AG20443 (cell line): Measurements from ENCODE around the gene GMPS.
"Not testable (repeated sequence)": the region's sequence is repeated elsewhere in the genome, so short reads cannot be mapped to it uniquely, and the experiment has no call there.

Experiments
- DNase-seq: peaks from one replicate; pipeline ENCODE4 v3.0.0; 2012; ENCODE audit warnings: low spot score, mixed read lengths

The GMPS gene

DNA sequence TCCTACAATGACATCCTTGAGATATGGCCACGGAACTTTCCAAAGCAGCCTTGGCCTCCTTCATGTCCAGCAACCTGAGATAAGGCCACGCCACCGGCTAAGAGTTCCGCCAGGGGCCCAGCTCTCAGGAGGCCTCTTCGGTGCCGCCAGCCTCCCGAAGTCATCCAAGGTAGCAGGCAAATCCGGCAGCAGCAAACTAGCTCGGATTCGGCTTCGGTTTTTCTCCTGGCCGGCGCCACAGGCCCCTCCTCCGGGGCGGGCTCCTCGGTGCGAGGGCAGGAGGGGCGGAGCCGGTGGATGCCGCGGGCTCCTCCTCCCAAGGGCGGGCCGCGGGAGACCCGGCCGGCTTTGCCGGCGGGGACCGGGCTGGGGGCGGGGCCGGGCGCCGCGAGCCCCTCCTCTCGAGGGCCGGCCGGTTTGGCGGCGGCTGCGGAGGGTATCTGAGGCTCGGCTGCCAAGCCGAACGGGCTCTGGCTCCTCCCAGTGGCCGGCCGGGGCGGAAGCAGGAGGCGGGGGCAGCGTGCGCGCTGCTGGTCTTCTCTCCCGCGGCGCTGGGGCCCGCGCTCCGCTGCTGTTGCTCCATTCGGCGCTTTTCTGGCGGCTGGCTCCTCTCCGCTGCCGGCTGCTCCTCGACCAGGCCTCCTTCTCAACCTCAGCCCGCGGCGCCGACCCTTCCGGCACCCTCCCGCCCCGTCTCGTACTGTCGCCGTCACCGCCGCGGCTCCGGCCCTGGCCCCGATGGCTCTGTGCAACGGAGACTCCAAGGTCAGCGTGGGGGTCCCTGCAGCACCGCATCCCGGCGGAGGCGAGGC is at the start of gene GMPS:
Gene GMPS (plus strand): TSS at position 518 of the 812 bp plus-strand sequence. CDS start 221 bp downstream, at position 739.
- peak; percentile 98 for DNase-seq

DNA sequence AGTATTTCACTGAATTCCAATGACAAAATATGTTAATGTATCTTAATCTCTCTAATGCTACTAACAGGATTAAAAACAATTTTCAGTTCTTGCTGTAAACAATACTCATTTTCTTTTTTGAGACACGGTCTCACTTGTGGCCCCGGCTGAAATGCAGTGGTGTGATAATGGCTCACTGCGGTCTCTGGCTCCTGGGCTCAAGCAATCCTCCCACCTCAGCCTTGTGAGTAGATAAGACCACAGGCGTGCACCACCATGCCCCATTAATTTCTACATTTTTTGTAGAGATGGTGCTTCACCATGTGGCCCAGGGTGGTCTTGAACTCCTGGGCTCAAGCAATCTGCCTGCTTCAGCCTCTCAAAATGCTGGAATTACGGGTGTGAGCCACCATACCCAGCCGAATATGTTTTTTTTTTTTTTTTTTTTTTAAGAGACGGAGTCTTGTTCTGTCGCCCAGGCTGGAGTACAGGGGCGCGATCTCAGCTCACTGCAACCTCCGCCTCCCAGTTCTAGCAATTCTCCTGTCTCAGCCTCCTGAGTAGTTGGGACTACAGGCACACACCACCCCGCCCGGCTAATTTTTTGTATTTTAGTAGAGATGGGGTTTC is 41.9 kb upstream of the GMPS start:
- not testable (repeated sequence) for DNase-seq

DNA sequence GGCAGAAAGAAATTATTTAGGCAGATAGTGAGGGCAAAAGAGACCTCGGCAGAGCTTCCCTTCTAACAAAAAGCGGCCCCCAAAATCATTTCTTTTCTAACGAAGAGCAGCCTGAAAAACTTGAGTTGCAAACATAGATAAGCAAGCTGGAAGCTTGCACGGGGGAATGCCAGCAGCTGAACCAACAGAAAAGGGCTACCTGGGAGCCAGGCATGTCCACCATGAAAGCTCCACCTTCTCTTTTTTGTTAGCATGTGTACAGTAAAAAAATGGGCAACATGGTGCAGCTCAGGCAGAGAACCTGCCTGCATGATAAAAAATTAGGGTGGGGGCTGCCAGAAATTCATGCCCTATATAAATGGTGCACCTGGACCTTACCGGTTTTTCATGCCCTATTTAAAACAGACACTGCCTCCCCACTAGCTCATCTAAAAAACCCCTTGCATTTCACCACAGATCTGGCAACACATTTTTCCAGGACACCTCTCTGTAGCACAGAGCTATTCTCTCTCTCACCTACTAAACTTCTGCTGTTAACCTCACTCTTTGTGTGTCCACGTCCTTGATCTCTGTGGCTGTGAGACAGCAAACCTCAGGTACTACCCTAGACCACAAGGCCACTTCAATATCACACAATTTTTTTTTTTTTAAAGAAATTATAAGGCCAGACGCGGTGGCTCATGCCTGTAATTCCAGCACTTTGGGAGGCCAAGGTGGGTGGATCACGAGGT is 34.9 kb upstream of the GMPS start:
- DNase-seq = no peak

DNA sequence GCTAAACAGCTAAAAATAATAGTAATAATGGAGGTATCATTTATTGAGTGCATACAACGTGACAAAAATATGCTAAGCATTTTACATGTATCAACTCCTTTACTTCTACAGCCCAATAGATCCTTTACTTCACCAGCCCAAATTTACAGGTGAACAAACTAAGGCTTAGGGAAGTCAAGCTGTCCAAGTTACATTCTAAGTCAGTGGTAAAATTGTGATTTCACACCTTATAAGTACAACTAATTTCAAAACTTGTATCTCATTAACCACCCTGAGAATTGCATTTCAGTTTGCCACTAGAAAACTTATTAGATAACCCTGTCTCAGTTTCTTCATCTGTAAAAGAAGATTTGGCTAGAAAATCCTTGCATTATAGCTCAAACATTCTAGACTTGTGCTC is 26.9 kb upstream of the GMPS start:
- DNase-seq = no peak

DNA sequence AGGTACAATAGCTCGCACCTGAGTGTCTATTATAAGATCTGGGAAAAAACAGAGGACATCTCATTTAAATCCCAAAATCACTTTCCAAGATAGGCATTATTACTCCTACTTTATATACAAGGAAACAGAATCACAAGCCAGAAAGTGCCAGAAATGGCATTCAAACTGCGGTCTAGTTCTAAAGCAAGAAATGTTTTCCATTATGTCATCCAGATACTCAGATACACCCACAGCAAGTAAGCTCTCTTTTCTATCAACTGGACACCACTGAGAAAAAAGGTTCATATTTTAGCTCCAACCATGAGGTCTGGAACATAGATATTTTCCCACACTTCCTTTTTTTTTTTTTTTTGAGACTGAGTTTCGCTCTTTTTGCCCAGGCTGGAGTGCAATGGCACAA is 24.3 kb upstream of the GMPS start:
- no peak for DNase-seq

DNA sequence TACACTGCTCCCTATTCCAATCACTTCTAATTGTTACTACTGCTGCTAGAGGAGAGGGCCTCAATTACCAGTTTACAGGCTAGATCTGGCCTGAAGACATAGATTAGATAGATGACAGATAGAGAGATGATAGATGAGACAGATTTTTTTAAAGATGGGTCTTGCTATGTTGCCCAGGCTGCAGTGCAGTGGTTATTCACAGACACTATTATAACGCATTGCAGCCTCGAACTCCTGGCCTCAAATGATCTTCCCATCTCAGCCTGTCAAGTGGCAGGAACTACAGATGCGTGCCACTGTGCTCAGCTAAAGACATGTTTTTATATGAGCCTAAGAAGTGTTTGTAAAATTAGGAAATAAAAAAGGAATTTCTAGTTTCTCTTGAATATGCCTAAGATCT is 22.5 kb upstream of the GMPS start:
- DNase-seq = no peak

DNA sequence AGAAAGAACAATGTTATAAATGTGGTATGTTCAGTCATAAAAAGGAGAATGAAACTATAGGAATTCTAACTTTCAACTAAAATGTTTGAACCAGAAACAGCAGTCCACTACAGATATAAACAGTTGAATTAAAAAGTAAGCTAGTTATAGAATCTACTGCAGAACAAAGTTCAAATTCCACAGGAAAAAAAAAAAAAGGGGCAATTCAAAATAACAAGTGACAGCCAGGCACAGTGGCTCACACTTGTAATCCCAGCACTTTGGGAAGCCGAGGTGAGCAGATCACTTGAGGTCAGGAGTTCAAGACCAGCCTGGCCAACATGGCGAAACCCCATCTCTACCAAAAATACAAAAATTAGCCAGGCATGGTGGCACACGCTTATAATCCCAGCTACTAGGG is 21.0 kb upstream of the GMPS start:
- DNase-seq = not testable (repeated sequence)

DNA sequence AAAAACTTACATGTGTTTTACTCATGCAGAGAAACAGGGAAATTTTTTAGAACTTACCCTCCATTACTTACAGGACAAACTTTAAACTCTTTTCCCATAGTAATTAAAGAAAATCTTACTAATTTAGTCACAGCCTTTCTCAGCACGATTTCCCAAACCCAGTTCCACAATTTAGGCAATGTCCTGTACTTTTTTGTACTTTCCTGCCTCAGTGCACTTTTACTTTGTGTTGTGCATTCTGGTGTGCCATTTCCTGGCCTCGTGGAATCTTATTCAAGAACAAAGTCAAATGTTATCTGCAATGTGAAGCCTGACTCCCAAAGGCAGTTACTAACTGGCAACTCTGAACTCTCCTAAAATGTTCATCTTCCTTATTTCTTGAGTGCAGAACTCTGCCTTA is 18.1 kb upstream of the GMPS start:
- no peak for DNase-seq

DNA sequence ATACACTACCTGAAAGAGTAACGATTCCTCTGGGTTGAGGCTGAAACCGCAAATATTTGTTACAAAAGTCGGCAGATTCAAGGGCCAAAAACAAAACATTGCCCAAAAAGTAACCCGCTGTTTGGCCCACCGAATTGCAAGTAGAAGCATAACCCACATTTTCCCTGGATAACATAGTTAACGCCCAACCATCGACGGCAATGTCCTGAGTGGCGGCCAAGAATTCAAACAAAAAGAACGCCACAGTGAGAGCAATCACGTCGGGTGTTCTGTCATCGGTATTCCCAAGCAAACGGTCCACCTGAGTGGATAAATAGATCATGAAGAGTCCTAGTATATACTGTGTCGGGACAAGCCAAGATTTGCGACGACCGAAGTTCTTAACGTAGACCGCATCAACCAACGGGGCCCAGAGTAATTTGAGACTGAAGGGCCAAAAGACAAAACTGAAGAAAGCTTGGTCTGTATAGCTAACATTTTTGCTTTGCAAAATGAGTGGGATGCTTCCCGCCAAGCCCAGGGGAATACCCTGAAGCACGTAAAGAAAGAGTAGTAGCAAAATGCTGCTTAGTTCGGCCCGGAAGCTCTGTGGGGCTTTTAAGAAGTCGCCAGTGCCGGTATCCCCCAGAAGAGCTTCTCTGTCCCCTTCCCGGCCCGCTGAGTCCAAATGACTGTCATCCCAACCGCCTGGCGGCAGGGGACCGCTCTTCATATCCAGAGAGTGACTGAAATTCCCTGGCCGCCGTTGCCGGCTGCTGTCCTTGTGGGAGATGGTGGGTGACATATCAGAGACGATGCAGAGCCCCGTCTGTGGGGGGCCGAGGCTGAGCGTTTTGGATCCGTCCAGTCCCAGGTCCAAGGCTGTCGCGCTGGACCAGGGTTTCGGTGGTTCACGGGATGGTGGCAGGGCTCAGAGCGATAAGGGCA is 17.0 kb upstream of the GMPS start:
- DNase-seq = peak; percentile 23

DNA sequence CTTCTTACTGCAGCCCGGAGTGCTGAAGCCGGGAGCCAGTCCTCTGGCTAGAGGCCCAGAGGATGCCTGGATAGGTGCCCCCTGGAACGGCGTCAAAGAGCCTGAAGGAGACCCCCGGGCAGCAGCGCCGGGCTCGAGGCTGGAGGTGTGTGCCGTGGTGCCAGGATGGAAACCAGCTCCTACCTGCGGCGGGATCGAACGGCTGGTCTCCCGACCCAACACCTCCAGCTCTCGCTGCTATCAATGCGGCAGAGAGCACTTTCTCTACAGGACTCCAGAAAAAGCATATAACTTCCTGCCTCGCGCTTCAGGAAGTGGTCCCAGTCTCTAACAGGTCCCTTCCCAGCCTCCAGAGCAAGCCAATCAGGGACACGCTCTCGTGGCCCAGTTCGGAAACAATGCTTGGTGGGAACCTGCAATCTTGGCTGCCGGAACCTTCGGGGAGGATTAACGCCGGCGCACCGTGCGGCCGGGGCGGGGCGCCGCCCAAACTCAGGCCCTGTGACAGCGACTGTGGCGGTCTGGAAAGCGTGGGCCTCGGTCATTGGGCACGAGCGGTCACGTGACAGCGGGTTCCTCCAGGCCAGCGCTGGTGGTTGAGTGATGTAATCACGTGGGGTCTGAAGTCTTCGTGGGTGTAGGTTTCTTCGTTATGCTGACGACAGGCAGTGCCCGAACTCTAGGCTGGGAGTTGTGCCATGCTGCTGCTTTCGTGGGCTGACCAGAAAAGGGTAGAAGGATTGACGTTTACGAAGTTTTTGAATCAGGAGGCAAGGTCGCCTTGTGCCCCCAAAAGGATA is 16.1 kb upstream of the GMPS start, which contains the start of gene SLC33A1:
Gene SLC33A1 (minus strand): TSS at position 287 of the 800 bp plus-strand sequence. CDS start 430 bp downstream, outside the sequence.
- DNase-seq = peak; percentile 98

DNA sequence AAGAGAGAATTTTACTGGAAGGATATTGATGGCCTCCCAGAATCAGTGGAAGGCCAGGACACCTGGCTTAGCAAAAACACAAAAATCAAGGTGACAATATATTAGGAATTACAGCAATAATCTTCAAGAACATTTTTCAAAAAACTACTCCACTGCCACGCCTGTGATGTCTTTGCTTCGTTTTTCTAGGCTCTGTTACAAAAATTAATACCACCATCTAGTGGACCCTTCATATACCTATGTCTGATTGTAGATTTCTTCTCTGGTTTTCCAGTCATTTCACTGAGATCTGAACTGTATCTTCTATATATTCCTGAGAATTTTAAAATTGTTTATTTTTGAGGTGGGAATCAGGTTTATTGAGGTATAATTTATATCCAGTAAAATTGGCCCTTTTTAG is 10.6 kb upstream of the GMPS start:
- peak; percentile 33 for DNase-seq

DNA sequence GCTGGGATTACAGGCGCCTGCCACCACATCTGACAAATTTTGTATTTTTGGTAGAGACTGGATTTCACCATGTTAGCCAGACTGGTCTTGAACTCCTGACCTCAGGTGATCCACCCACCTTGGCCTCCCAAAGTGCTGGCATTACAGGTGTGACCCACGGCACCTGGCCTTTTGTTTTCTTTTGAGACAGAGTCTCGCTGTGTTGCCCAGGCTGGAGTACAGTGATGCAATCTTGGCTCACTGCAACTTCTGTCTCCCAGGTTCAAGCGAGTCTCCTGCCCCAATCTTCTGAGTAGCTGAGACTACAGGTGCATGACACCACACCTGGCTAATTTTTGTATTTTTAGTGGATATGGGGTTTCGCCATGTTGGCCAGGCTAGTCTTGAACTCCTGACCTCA is 10.0 kb upstream of the GMPS start:
- DNase-seq = not testable (repeated sequence)

DNA sequence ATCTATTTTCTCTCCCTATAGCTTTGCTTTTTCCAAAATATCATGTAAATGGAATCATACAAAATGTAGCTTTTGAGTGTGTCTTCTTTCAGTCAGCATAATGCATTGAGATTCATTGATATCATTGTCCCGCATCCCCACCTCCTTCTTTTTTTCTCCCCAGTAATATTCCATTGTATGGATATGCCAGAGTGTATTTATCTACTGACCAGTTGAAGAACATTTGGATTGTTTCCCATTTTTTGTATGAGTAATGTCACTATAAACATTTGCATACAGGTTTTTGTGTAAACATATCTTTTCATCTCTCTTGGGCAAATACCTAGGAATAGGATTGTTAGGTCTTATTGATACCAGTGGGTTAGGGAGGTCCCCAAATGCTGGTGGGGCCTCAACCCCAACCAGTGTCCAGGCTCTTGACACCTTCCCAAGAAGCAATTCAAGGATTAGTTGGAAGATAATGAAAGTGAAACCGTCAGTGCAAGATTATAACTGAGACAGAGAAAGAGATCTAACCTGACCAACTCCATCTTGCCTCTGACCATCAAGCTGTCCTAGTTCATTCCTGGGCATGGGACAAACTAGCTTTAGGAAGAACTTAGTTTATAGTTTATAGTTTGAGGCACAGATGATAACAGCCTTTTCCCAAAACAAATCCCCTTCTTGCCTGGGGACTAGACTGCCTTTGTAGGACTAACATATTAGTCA is 8.8 kb upstream of the GMPS start:
- DNase-seq = no peak

DNA sequence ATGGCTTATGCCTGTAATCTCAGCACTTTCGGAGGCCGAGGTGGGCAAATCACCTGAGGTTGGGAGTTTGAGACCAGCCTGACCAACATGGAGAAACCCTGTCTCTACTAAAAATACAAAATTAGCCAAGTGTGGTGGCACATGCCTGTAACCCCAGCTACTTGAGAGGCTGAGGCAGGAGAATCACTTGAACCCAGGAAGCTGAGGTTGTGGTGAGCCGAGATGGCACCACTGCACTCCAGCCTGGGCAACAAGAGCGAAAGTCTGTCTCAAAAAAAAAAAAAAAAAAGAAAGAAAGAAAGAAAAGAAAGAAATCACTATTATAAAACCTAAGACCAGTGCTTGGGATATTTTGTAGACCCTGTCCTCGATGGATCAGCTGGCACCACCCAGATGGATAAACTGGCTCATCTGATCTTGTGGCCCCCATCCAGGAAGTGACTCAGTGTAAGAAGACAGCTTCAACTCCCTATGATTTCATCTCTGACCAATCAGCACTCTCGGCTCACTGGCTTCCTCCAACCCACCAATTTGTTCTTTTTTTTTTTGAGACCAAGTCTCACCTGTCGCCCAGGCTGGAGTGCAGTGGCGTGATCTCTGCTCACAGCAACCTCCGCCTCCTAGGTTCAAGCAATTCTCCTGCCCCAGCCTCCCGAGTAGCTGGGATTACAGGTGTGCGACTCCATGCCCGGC is 8.0 kb upstream of the GMPS start:
- DNase-seq = not testable (repeated sequence)

DNA sequence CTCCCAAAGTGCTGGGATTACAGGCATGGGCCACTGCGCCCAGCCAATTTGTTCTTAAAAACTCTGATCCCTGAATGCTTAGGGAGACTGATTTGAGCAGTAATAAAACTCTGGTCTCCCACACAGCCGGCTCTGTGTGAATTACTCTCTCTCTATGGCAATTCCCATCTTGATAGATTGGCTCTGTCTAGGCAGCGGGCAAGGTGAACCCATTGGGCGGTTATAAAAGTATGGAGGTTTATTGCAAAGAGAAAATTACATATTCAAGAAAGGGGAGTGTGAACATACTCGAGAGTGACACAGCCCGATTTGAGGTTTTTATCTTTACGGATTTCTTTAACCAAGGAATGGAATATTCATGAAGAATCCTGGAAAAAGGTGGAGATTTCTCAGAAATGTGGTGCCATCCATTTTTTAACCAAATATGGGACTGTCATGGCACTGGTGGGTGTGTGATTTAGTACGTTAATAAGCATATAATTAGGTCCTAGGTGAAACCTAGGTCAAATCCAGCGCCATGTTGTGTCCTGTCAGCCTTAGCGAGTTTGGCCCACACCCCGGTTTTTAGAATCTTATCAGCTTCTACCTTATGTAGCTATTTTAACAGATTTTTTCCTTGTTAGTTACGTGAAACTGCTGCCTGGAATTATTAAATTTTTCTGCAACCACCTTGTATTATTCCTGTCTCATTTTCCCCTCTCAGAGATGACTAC is 7.2 kb upstream of the GMPS start:
- no peak for DNase-seq

DNA sequence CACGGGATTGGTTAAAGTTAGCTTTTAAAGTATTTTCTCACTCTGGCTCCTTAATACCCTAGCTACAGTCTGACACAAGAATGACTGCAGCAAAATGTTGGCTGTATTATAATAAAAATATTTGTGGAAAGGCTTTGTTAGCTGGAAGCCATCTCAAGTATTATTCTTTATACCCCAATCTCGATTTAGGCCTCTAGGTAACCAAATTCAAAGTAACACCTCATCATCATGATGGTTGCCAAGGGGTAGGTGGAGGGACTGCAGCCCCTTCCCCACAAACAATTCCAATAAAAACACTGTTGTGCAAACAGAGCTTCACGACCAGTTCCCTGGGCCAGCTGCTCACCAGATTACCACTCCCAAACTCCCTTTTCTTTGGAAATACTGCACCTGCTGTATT is 759 bp upstream of the GMPS start:
- peak; percentile 4 for DNase-seq

DNA sequence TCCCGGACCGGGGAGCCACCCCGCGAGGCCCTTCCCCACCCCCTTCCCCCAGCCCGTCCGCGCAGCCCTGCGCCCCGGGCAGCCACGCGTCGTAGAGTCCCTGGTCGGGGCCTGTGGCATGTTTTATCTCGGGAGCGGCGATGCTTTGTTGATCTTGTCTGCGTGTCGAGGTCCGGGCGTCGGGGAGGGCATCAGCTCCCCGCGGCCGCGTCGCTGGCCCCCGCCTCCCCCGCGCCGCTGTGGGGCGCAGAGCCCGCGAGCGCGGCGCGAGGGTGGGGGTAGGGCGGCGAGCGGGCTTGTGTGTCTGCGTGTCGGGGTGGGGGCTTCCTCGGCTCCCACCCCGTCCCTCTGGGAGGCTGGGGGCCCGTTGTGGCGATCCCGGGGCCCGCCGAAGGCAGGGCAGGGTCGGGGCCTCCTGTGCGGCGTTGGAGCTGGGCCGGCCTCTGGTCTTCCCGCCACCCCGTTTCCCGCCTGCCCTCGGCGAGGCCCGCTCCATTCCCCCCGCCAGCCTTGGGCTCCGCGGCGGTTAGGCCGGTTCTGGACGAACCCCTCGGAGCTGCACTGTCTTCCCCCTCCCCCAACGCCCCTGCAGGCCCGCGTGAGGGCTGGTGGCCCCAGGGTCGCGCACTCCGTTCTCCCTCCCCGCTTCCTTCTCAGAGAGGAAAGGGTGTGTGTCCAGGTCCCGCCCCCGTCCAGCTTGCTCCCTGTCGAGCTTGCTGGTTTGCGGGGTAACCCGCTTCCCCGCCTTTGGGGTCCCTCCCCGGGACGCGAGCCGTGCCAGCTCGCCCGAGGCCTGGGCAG is 695 bp downstream of the GMPS start:
- peak; percentile 60 for DNase-seq

DNA sequence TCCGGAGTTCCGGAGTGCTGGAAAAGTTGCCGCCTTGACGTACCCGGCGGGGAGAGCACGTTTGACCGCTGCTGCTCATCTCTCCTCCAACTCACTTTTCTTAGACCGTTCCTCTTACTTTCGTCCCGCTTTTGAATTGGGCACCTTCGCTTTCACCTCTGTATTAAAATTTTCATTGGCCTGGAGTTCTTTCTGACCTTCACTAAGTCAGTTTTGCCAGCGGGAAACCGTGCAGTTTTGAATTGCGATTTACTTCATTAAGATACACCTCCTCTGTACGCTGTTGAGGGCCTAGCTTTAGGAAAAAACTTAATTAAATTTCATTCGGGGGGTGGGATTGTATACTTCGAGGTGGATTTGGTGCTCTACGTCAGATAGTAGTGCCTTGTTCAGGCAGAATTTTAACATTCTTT is 1.3 kb downstream of the GMPS start:
- DNase-seq = no peak
